Thyroid gland (tissue), 4 donors: Measurements from ENCODE around the gene RANBP9.

Experiments used
- POLR2A ChIP-seq, 2 donors: fragments of 450-650 bp; IDR thresholded peaks; one replicate each; pipeline ENCODE4 v1.6.1; 2017; ENCODE audit warnings: antibody characterized with exemption in 2 of 2, mild to moderate bottlenecking in 2 of 2, moderate library complexity in 1 of 2
- TF ChIP-seq, protein P1 (sequence below), 6 experiments: fragments of 200-600 bp in 3 of 6; fragments of 450-650 bp in 3 of 6; sonication (generic) in 3 of 6; IDR thresholded peaks; one replicate each; pipeline ENCODE4 v1.5.1; 2016 to 2019; ENCODE audit warnings: antibody characterized with exemption in 6 of 6, mild to moderate bottlenecking in 2 of 6, inconsistent platforms in 1 of 6, moderate library complexity in 1 of 6

DNA sequence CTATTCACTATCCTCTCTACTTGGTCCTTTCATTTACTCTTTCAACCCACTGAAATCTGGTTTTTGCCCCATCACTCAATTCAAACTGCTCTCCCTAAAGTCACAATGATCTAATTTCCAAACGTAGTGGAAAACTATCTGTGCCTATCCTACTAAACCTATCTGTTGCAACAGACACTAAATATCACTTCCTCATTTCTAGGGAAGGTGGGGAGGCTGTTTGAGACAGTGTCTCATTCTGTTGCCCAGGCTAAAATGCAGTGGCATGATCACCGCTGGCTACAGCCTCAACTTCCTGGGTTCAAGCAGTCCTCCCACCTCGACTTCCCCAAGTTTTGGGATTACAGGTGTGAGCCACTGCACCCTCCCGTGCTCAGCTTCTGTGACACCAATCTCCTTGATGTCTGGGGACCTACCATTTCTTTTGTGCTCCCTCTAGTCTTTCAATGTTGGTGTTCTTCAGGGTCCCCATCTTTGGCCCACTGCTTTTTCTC lies 8.8 kb downstream of the RANBP9 start:
- TF ChIP-seq, protein P1, sequence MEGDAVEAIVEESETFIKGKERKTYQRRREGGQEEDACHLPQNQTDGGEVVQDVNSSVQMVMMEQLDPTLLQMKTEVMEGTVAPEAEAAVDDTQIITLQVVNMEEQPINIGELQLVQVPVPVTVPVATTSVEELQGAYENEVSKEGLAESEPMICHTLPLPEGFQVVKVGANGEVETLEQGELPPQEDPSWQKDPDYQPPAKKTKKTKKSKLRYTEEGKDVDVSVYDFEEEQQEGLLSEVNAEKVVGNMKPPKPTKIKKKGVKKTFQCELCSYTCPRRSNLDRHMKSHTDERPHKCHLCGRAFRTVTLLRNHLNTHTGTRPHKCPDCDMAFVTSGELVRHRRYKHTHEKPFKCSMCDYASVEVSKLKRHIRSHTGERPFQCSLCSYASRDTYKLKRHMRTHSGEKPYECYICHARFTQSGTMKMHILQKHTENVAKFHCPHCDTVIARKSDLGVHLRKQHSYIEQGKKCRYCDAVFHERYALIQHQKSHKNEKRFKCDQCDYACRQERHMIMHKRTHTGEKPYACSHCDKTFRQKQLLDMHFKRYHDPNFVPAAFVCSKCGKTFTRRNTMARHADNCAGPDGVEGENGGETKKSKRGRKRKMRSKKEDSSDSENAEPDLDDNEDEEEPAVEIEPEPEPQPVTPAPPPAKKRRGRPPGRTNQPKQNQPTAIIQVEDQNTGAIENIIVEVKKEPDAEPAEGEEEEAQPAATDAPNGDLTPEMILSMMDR (IDR thresholded peaks at IDR 0.05): no peak
- TF ChIP-seq POLR2A (IDR thresholded peaks at IDR 0.05): no peak
